PC-9 (cell line): ENCODE measurements around the gene MAP4. TPM values are rescaled to one million over a fixed set of nuclear protein-coding genes. Genes with fewer than 3 reads are reported as not detected.

Source experiments
- BruUV-seq: library from RNA; stranded (reverse); fragments of 400-500 nt; replicated peaks from 2 replicates; lab custom pipeline; 2021; lab: Mats Ljungman, UMichigan
- CTCF ChIA-PET: fragments of 300-600 bp; sonication (Branson Sonifier 250); formaldehyde crosslinking; loops from one replicate; lab custom pipeline; 2022; ENCODE audit warnings: antibody characterized with exemption; lab: Charles Lee
- POLR2A ChIA-PET: fragments of 300-600 bp; sonication (Branson Sonifier 250); formaldehyde crosslinking; loops from one replicate; lab custom pipeline; 2022; ENCODE audit warnings: antibody characterized with exemption; ENCODE audit not compliant: unreplicated experiment; lab: Charles Lee
- DNase-seq, 2 experiments: peaks; one replicate each; pipeline versions ENCODE4 v3.0.0 to v3.0.0-alpha.2; 2015 to 2022; ENCODE audit warnings: mixed read lengths in 1 of 2
- H2AFZ ChIP-seq: fragments of 200-600 bp; sonication (generic); 2 replicates; pipeline ENCODE4 v1.8.1; 2017; ENCODE audit warnings: antibody characterized with exemption
- H3F3A ChIP-seq: fragments of 200-600 bp; sonication (generic); 2 replicates; pipeline ENCODE4 v1.8.1; 2017; ENCODE audit warnings: antibody characterized with exemption, mild to moderate bottlenecking, low read depth; ENCODE audit not compliant: insufficient read depth
- H3K27ac ChIP-seq: fragments of 200-600 bp; sonication (generic); 2 replicates; pipeline ENCODE4 v1.6.1; 2016; ENCODE audit warnings: mixed run types
- H3K27me3 ChIP-seq: fragments of 200-600 bp; sonication (generic); 2 replicates; pipeline ENCODE4 v1.6.1; 2016; ENCODE audit warnings: low read depth, mixed run types; ENCODE audit not compliant: insufficient read depth
- H3K36me3 ChIP-seq: fragments of 200-600 bp; sonication (generic); 2 replicates; pipeline ENCODE4 v1.6.1; 2016; ENCODE audit warnings: low read depth, mixed run types
- H3K4me1 ChIP-seq: fragments of 200-600 bp; sonication (generic); replicated peaks from 2 replicates; pipeline ENCODE4 v1.6.1; 2016; ENCODE audit warnings: mixed run types; ENCODE audit not compliant: insufficient read depth
- H3K4me2 ChIP-seq: fragments of 200-600 bp; sonication (generic); 2 replicates; pipeline ENCODE4 v1.6.1; 2017; ENCODE audit warnings: mixed run types
- H3K4me3 ChIP-seq: fragments of 200-600 bp; sonication (generic); 2 replicates; pipeline ENCODE4 v1.6.1; 2016; ENCODE audit warnings: mixed run types
- H3K79me2 ChIP-seq: fragments of 200-600 bp; sonication (generic); 2 replicates; pipeline ENCODE4 v1.6.1; 2017; ENCODE audit warnings: low read depth, mixed run types
- H3K9me2 ChIP-seq: fragments of 200-600 bp; sonication (generic); 2 replicates; pipeline ENCODE4 v1.8.1; 2017; ENCODE audit warnings: mild to moderate bottlenecking; ENCODE audit not compliant: insufficient read depth
- H3K9me3 ChIP-seq: fragments of 200-600 bp; sonication (generic); 2 replicates; pipeline ENCODE4 v1.8.1; 2016; ENCODE audit warnings: low read depth; ENCODE audit not compliant: insufficient read depth
- H4K20me1 ChIP-seq: fragments of 200-600 bp; sonication (generic); 2 replicates; pipeline ENCODE4 v1.8.1; 2017; ENCODE audit not compliant: insufficient read depth
- CTCF ChIP-seq: fragments of 200-600 bp; sonication (generic); conservative IDR thresholded peaks from 2 replicates; pipeline ENCODE4 v1.6.1; 2017; ENCODE audit warnings: mixed run types, antibody characterized with exemption, mild to moderate bottlenecking, moderate library complexity
- EZH2 ChIP-seq: fragments of 200-600 bp; sonication (generic); IDR thresholded peaks from 2 replicates; pipeline ENCODE4 v1.8.0; 2017; ENCODE audit warnings: antibody characterized with exemption, low read depth
- intact Hi-C: fragments of 100-400 bp; cut with micrococcal nuclease; formaldehyde crosslinking; loops from one replicate; pipeline ENCODE4 v1.10.0; 2022; ENCODE audit not compliant: unreplicated experiment
- total RNA-seq: library from RNA; stranded (reverse); gene quantifications from 2 replicates; pipeline ENCODE4 v1.2.3, GENCODE V29; 2021

Gene MAP4
- total RNA-seq, 1 experiment from 2014 or later = 187 TPM

DNA sequence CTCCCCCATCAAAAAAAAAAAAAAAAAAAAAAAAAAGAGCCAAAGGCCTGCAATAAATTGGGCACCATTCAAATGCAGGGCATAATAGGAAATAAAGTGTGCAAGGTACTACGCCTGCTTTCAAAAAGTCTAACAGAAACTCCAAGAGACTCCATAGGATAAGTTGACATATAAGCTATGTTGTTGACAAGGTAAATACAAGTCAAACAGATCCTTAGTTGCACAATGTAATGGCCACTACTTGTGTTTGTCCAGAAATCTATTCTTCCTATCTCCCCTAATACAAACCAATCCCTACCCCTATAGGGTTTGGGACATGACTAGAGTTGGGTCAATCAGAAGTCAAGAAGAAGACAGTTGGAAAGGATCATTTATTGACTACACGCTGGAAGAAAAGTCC, 16.0 kb downstream of the MAP4 start:
- Histone ChIP-seq H3F3A (no peaks in the 10 kb centered on the region), H3K36me3 (no peaks in the 10 kb centered on the region), H3K79me2 (peaks cover 11% of the 10 kb centered on the region; the same call in 1 of the 2 replicates), H2AFZ (no peak overlapping the region), H3K9me3 (no peaks in the 10 kb centered on the region), H3K27me3 (no peaks in the 10 kb centered on the region), H3K4me1 (no peaks in the 10 kb centered on the region), H3K27ac (no peak overlapping the region), H3K4me2 (no peak overlapping the region), H3K4me3 (no peak overlapping the region), H4K20me1 (0 out of 2 replicates have a peak, but pooled peaks cover 4% of the 10 kb centered on the region), H3K9me2 (no peaks in the 10 kb centered on the region)
- POLR2A ChIA-PET = no interaction called here
- intact Hi-C loops = no loop called here
- no peak for DNase-seq
- CTCF ChIA-PET = interaction anchor here (0.7 kb wide), 1 partner anchor 74 kb away, joined by 8 read pairs; no protein-coding TSS in a partner anchor
- TF ChIP-seq CTCF (no peak), EZH2 (no peak)
- no TSS peak for BruUV-seq

DNA sequence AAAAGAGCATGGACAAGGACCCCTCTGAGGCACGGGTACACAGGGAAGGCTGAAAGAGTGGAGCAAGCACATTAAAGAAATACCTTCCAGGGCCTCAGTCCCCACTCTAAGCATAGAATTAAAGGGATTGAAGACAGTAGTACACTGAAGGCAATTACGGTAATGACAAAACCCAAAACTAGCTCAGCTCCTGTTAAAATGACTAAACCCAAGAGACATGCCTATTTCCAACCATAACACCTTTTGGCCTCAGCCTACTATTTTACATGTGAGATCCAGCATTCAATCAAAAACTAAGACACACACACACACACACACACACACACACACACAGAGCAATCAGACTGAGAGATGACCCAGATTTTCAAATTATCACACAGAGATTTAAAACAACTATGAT, 19.8 kb downstream of the MAP4 start:
- Histone ChIP-seq H3K27me3 (no peaks in the 10 kb centered on the region), H3K9me2 (no peaks in the 10 kb centered on the region), H4K20me1 (peaks cover 4% of the 10 kb centered on the region; the same call in 1 of the 2 replicates), H3K4me3 (no peak overlapping the region), H3F3A (peaks cover 5% of the 10 kb centered on the region; the same call in 1 of the 2 replicates), H2AFZ (no peak overlapping the region), H3K27ac (no peak overlapping the region), H3K4me2 (no peak overlapping the region), H3K36me3 (no peaks in the 10 kb centered on the region; the same call in 1 of the 2 replicates), H3K79me2 (0 out of 2 replicates have a peak, but pooled peaks cover 5% of the 10 kb centered on the region), H3K4me1 (no peaks in the 10 kb centered on the region), H3K9me3 (no peaks in the 10 kb centered on the region)
- ChIA-PET CTCF (no interaction called here), POLR2A (interaction anchor here (0.6 kb wide), 1 partner anchor 103 kb away, joined by 7 read pairs; no protein-coding TSS in a partner anchor)
- DNase-seq = no peak
- intact Hi-C loops = no loop called here
- no TSS peak for BruUV-seq
- TF ChIP-seq CTCF (no peak), EZH2 (no peak)

DNA sequence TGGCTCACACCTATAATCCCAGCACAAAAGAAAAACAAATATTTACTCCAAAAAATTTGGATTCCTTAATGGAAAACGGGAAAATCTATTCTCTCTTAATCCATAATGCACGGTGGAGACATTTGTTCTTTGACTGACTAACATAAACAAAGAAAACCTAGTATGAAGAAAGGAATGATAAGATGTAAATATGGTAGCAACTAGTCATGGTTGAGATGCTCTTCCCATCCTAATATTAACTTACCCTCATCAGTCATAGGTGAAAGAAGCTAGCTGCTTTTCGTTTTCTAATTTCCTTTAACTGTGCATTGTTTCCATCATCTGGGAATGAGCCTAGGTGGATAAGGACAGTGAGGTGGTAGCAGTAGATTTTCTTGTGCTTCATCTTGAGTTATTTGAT, 22.0 kb downstream of the MAP4 start:
- no peaks in the 10 kb centered on the region for H3K9me2 ChIP-seq
- intact Hi-C loops = loop anchor here (5.0 kb wide), 2 partner anchors 93 to 127 kb away; no protein-coding TSS in a partner anchor
- TF ChIP-seq EZH2 (no peak), CTCF (no peak)
- H3K79me2 ChIP-seq = peaks cover 12% of the 10 kb centered on the region; the same call in 1 of the 2 replicates
- H3K4me2 ChIP-seq = no peak overlapping the region
- H3K27ac ChIP-seq = no peak overlapping the region
- no peak overlapping the region for H3K4me3 ChIP-seq
- ChIA-PET CTCF (no interaction called here), POLR2A (no interaction called here)
- no TSS peak for BruUV-seq
- no peak overlapping the region for H2AFZ ChIP-seq
- H3F3A ChIP-seq = peaks cover 22% of the 10 kb centered on the region; the same call in 1 of the 2 replicates
- no peak for DNase-seq
- no peaks in the 10 kb centered on the region for H3K27me3 ChIP-seq
- no peaks in the 10 kb centered on the region for H3K9me3 ChIP-seq
- H4K20me1 ChIP-seq = peaks cover 12% of the 10 kb centered on the region
- peaks cover 6% of the 10 kb centered on the region for H3K4me1 ChIP-seq
- H3K36me3 ChIP-seq = no peaks in the 10 kb centered on the region; the same call in 1 of the 2 replicates
